Measurements from ENCODE around the gene PTGDS.
A peak's percentile ranks its signal among the peaks of the same experiment; 100 is the strongest.

PTGDS gene

DNA sequence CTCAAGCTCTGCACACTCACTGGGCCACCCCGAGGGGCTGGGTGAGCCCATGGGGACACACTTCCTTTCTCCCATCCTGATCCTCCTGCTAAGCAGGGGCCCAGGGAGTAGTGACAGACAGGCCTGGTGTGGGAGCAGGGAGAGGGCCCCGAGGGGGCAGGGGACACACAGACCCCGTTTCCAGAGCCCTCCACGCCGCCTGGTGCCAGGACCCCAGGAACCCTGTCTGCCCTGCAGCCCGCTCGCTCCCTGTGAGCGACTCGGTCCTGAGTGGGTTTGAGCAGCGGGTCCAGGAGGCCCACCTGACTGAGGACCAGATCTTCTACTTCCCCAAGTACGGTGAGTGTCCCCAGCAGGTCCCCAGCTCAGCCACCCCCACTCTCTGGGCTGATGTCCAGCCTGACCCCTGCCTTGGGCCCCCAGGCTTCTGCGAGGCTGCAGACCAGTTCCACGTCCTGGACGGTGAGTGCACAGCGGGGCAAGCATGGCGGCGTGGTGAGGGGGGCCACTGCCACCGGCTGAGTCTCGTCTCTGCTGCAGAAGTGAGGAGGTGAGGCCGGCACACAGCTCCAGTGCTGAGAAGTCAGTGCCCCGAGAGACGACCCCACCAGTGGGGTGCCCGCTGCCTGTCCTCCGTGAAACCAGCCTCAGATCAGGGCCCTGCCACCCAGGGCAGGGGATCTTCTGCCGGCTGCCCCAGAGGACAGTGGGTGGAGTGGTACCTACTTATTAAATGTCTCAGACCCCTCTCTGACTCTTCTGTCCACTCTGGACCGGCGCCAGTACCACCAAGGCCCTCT, 30.9 kb upstream of the PTGDS start:
- no peak for DNase-seq

GRCh38 chr9:136947028-136947891, 30.0 kb upstream of the PTGDS start:
- no peak for DNase-seq

GRCh38 chr9:136947955-136948510, 29.3 kb upstream of the PTGDS start:
- no peak for DNase-seq

DNA sequence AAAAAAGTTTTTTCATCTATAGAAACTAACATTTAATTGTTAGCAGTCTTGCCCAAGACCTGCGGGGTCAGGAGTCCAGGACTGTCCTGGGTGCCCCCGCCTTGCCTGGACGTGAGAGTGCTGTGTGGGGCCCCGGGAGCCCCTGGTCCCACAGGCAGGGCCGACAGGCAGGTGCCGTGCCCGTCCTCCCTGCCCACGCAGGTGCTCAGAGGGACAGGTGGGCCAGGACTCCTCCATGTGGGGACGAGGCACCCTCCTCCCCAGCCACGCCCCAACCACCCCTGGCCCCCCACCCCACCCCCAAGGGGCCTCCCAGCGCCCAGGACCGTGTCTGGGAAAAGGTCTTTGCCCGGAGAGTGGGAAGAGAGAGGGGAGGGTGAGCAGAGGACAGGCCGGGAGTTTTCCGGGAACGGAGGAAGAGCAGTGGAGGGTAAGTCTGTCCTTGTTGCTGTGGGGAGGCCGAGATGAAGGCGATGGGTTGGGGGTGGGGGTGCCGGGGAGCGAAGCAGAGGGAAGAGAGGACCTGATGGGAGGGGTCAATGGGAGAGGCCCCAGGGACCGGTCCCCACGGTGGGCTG, 28.0 kb upstream of the PTGDS start:
- DNase-seq: no peak

- peak; percentile 70 for DNase-seq
Measured at GRCh38 chr9:136949817-136950655, 27.3 kb upstream of the PTGDS start.

DNA sequence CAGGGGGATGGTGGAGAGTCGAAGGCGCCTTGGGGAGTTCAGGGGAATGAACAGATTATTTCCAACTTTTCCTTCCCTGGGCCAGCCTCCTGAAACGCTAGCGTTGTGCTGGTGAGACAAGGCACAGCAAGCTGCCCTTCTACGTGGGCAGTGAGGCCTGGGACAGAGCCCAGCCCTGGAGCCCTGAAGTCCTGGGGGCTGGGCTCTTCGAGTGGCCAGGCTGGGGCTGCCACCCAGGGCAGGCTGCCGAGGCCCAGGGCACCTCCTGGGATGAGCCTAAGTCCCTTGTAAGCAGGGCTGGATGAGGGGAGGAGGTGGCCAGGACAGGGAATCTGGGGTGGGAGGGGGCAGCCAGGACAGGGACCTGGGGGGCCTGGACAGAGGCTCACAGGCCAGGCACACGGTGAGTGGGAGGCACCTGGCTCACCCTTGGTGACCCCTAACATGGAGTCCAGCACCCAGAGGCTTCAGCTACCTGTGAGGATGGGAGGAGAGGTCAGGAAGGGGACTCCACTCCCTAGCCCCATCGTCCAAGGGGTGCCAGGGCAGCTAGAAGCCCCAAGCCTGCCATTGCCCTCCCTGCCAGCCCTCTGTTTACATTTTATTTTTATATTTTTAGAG, 26.5 kb upstream of the PTGDS start:
- DNase-seq: no peak

DNA sequence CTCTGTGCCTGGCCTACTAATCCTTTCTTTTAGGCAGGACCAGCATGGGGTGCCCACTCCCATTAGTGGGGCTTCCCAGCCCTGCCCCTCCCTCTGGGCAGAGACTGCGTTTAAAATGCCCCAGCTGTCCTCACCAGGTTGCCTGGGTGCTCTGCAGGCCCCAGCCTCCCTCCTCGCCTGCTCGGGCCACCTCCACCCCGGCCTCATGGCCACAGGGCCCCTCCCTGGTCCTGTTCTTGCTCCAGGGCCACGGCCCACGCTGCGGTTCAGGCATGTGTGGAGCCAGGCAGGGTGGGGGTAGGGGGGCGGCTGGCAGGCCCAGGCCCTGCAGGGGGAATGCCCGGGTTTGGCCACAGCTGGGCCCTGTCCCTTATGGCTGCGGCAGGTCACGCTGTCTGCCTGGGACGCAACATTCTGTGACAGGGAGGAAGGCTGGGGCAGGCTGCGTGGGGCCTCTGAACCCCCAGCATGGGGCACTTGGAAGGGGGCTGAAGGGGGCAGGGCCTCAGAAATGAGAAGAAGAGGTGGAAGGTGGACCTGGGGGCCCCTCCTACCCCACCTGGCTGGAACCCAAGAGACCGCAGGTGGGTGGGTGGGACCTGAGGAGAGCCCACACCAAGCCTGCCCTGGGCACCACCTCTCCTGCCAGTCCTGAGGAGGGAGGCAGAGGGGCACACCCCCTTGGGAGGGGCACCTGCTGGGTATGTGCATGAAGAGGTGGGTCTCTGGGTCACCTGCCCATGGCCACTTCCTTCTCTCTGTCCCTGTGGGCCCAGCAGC, 25.6 kb upstream of the PTGDS start, which contains the start of gene LCN12:
Gene LCN12 (plus strand): TSS at position 733 of the 780 bp plus-strand sequence. CDS start 55 bp downstream, outside the sequence.
- no peak for DNase-seq

DNA sequence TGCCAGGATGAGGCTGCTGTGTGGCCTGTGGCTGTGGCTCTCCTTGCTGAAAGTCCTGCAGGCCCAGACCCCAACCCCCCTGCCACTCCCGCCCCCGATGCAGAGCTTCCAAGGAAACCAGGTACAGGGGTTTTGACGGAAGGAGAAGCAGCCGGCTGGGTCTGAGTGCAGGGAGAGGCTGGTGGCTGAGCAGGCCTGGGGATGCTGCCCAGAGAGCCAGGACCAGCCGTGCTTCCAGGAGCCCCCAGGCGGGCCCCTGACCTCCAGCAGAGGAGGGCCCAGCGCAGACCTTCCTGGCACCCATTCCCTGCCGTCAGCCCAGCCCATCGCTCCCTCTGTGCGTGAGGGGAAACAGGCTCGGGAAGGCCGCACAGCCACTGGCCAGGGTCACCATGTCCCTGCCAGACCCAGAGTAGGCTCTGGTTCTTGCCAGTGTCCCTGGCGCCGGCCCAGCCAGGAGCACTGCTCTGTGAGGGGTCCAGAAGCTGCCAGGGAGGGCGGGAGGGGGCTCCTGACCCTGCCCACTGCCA, 24.9 kb upstream of the PTGDS start:
- DNase-seq: no peak

DNA sequence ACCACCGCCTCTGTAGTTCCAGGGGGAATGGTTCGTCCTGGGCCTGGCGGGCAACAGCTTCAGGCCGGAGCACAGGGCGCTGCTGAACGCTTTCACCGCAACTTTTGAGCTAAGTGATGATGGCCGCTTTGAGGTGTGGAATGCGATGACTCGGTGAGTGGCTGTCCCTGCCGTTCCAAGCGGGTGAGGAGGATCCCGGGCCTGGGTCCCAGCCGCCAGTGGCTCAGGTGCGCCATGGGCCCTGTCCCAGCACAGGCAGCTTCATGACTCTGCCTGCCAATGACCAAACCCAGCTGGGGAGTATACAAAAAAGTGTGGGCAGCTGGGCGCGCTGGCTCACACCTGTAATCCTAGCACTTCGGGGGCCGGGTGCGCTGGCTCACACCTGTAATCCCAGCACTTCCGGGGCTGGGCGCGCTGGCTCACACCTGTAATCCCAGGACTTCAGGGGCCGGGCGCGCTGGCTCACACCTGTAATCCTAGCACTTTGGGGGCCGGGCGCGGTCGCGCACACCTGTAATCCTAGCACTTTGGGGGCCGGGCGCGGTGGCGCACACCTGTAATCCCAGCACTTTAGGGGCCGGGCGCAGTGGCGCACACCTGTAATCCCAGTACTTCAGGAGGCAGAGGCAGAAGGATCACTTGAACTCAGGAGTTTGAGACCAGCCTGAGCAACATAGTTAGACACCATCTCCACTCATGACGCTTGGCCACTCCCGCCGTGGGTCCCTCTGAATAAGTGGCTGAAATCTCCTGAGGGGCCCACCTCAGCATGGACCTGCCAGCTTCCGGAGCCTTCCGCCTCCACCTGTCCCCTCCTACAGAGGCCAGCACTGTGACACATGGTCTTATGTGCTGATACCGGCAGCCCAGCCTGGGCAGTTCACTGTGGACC, 24.2 kb upstream of the PTGDS start:
- no peak for DNase-seq

DNA sequence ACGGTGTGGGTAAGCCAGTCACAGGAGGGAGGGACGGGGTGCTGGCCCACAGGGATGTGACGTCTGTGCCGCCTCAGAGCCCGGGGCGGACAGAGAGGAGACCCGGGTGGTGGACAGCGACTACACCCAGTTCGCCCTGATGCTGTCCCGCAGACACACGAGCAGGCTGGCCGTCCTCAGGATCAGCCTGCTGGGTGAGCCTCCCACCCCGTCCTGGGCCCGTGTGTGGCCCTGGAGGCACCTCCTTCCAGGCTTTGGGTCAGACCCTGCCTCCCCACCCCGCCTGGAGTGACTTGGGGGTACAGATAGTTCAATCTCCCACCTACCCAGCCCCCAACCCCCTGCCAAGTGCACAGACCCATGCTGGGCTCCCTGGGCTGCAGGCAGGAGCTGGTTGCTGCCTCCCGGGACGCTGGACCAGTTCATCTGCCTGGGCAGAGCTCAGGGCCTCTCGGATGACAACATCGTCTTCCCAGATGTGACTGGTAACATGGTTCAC, 23.5 kb upstream of the PTGDS start:
- DNase-seq: no peak

DNA sequence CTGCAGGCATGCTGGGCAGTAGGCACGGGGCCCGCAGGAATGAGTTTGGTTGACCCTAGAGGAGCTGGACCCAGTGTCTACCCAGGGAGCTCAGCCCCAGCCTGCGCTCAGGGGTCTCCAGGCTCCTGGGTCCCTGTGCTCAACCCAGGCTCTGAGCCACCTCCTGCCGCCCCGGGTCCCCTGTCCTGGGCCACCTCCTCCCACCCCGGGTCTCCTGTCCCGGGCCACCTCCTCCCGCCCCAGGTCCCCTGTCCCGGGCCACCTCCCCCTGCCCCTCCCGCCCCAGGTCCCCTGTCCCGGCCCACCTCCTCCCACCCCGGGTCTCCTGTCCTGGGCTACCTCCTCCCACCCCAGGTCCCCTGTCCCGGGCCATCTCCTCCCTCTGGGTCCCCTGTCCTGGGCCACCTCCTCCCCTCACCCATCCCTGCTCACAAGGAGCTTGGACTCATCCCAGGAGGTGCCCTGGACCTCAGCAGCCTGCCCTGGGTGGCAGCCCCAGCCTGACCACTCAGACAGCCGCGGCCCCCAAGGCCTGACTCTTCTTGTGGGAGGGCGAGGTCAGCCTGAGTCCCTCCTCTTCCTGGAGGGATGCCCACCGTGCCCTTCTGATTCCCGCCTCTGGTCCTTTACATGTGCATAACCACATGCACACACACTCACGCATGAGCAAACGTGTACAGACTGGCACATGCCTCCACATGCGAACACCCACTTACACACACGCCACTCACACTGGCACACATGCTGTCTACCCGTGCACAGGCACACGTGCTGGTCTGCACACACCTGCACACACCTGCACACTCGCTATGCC, 22.8 kb upstream of the PTGDS start:
- no peak for DNase-seq

DNA sequence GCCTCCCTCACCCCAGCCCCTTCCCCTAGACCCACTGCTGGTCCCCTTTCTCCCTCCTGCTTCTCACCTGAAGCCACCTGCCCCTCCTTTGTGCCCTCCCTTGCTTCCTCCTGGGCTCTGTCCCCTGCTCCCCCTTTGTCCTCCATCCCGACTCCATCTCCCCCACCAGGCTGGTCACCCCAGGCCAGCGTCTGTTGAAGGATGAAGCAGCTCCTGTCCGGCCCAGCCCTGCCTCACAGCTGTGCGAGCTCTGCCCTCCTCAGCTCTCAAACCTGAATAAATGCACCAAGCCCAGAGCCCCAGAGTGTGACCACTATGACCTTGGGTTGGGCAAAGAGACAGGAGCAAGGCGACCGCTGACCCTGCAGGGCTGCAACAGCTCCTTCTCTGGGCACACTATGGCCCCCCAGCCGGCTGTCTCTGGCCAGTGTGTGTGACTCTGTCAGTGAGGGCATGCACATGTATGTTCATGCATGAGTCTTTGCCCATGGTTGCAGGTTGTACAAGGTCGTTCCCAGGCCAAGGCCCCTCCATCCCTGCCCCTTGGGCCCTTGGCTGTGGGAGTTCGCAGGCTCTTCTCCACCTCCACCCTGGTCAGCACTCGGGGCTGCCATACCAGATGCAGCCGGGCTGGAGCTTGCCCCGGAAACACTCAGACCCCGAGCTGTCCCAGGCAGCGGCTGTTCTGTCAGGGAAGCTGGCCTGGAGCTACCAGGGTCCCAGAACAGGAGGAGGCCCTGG, 21.9 kb upstream of the PTGDS start:
- DNase-seq: no peak

GRCh38 chr9:136955943-136956335, 21.4 kb upstream of the PTGDS start:
- no peak for DNase-seq

DNA sequence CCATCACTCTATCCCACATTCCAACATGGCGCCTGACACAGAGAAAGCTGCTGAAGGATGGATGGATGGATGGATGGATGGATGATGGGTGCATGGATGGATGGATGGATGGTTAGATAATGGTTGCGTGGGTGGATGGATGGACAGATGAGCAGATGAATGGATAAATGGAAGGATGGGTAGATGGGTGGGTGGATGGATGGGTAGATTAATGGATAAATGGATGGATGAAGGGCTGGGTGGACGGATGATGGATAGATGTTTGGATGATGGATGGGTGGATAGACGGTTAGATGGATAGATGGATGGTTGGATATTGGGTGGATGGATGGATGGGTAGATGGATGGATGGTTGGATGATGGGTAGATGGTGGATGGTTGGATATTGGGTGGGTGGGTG, 20.7 kb upstream of the PTGDS start:
- no peak for DNase-seq

- DNase-seq: no peak
Measured at GRCh38 chr9:136957461-136957860, 19.8 kb upstream of the PTGDS start.

DNA sequence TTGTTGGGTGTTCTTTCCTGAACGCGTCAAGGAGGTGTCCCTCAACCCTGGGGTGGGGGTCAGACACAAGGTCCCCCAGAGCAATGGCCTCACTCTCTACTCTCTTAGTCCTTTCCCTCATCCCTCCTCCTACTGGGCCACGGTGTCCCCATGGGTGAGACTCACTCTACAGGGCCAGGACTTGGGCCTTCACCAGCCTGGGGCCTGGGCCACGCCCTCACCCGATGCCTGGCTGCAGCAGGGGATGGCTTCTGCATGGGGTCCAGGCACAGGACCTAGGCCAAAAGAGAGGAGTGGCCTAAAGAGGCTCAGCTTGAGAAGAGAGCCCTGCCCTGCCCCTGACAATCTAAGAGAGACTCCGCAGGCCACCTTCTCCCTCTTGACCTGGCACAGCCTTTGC, 19.4 kb upstream of the PTGDS start:
- DNase-seq: no peak

DNA sequence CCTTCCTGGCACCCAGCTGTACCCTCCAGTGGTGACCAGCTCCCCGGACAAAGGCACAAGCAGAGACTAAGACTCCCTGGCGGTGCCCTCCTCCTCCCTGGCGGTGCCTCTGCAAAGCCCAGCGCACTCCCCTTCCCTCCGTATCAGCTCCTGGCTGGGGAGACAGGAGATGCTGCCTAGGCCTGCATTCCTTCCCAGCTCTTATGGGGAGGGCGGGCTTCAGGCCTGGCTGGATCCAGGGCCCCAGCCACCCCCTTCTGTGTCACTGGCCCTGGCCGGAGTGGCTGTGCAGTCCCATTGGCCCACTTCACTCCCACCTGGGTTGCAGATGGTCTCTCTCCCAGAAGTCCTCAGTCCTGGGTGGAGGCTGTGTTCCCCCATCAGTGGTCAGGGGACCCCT, 18.8 kb upstream of the PTGDS start:
- no peak for DNase-seq
